ENCODE data around the gene CDH18. TPM values are rescaled to one million over a fixed set of nuclear protein-coding genes. Genes with fewer than 3 reads are reported as not detected.

CDH18 gene
- 0.25 TPM in 1 of 2 replicates, not detected in the other for total RNA-seq

DNA sequence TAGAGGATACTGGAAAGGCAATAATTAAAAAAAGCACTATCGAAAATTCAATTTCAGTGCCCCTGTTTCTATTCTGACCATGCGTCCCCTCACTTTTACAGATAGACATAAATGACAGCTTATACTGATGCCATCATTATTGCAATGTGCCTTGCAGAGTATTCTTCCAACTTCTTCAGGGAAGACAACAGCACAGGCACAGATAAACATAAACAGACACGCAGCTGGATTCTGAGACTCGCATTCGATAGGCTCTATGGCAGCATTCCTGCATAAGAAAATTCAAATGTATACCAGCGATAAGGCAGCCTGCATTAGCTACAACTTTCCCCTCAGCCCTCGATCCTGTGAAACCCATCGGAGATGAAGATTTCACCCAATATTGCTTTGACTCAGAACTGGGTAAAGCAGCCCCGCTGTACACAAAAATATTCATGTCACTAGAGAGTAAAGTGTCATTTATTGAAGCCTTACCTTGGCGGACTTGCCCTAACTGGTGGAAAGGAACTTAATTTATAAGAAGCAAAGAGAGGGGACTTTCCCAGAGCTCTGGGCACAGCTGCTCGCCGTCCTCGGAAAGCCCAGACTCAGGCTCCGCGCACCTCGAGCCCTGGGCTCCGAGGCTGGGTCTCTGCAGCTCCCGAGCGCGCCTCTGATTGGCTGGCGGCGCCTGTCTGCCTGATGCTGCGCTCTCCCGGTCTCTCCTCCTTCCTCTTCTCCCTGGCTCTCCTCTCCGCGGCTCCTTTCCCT lies at the start of gene CDH18:
CDH18 (minus strand) TSS at position 589 of the 750 bp plus-strand sequence. CDS start 149,214 bp downstream, outside the sequence.

All from mesangial cell (primary cell).